SK-N-SH treated with all-trans-retinoic acid at 6 μM for 48 hours (cell line): ENCODE results near the gene ROBO2.

ENCODE experiments used
- CREB5 ChIP-seq: fragments of 250-450 bp; sonication (Bioruptor Pico); IDR thresholded peaks from 2 replicates; pipeline ENCODE4 v1.5.1; 2020; ENCODE audit warnings: low read depth, mild to moderate bottlenecking, moderate library complexity
- CSDC2 ChIP-seq: fragments of 250-450 bp; sonication (Bioruptor Pico); IDR thresholded peaks from 2 replicates; pipeline ENCODE4 v1.5.0; 2020; ENCODE audit warnings: mild to moderate bottlenecking, moderate library complexity
- ISL1 ChIP-seq: fragments of 250-450 bp; sonication (Bioruptor Pico); IDR thresholded peaks from 2 replicates; pipeline ENCODE4 v2.1.2; 2022; ENCODE audit warnings: mild to moderate bottlenecking, moderate library complexity
- PPARA ChIP-seq: fragments of 250-450 bp; sonication (Bioruptor Pico); IDR thresholded peaks from 2 replicates; pipeline ENCODE4 v1.5.0; 2020; ENCODE audit warnings: mild to moderate bottlenecking, borderline replicate concordance
- RARB ChIP-seq: fragments of 250-450 bp; sonication (Bioruptor Pico); IDR thresholded peaks from 2 replicates; pipeline ENCODE4 v1.8.0; 2021; ENCODE audit warnings: mild to moderate bottlenecking, moderate library complexity
- TCF4 ChIP-seq: fragments of 250-450 bp; sonication (Bioruptor Pico); IDR thresholded peaks from 2 replicates; pipeline ENCODE4 v1.8.0; 2021; ENCODE audit warnings: mild to moderate bottlenecking, moderate library complexity, borderline replicate concordance
- TOX ChIP-seq: fragments of 250-450 bp; sonication (Bioruptor Pico); IDR thresholded peaks from 2 replicates; pipeline ENCODE4 v1.8.0; 2021; ENCODE audit warnings: mild to moderate bottlenecking, moderate library complexity, borderline replicate concordance
- ZNF8 ChIP-seq: fragments of 450-650 bp; formaldehyde crosslinking; IDR thresholded peaks from 2 replicates; pipeline ENCODE4 v1.5.0; 2020; ENCODE audit warnings: mild to moderate bottlenecking, moderate library complexity

GRCh38 chr3:77524946-77525682 is 485.2 kb downstream of the ROBO2 start:
- TF ChIP-seq ISL1 (CRISPR knock-in tag), result no peak
- no peak for TF ChIP-seq TOX (CRISPR knock-in tag)
- TF ChIP-seq ZNF8 (CRISPR knock-in tag), result no peak
- no peak for TF ChIP-seq TCF4 (CRISPR knock-in tag)
- no peak for TF ChIP-seq PPARA (CRISPR knock-in tag)
- no peak for TF ChIP-seq CREB5
- TF ChIP-seq CSDC2, result no peak
- no peak for TF ChIP-seq RARB
